Left lung (tissue), 10 donors: ENCODE measurements around the gene CREB3L1. TPM values are rescaled to one million over a fixed set of nuclear protein-coding genes. Genes with fewer than 3 reads are reported as not detected.

Source experiments
- ATAC-seq: fragments of 200-7000 bp; cut with Tn5 transposase; one replicate; pipeline ENCODE4 v1.9.1; 2020; ENCODE audit warnings: moderate library complexity
- DNase-seq, 4 donors: peaks; one replicate each; pipeline ENCODE4 v3.0.0-alpha.2; 2013 to 2020
- H3K27ac ChIP-seq, 2 donors: fragments of 200-600 bp; sonication (generic) in 1 of 2; one replicate each; pipeline versions ENCODE4 v1.5.0 to v1.8.0; 2020 to 2021
- H3K27me3 ChIP-seq, 2 donors: fragments of 200-600 bp; sonication (generic) in 1 of 2; one replicate each; pipeline versions ENCODE4 v1.5.0 to v1.8.0; 2020 to 2021
- H3K36me3 ChIP-seq, 2 donors: fragments of 200-600 bp; sonication (generic) in 1 of 2; one replicate each; pipeline versions ENCODE4 v1.5.0 to v1.8.0; 2020 to 2021
- H3K4me1 ChIP-seq, 2 donors: fragments of 200-600 bp; one replicate each; pipeline ENCODE4 v1.8.0; 2021
- H3K4me3 ChIP-seq, 2 donors: fragments of 200-600 bp; sonication (generic) in 1 of 2; one replicate each; pipeline versions ENCODE4 v1.5.0 to v1.8.0; 2020 to 2021; ENCODE audit warnings: mild to moderate bottlenecking in 1 of 2
- H3K9me3 ChIP-seq, 2 donors: fragments of 200-600 bp; sonication (generic) in 1 of 2; one replicate each; pipeline versions ENCODE4 v1.5.0 to v1.8.0; 2020 to 2021
- CTCF ChIP-seq, 2 donors: fragments of 200-600 bp; sonication (generic) in 1 of 2; IDR thresholded peaks; one replicate each; pipeline versions ENCODE4 v1.5.0 to v1.8.0; 2021; ENCODE audit warnings: antibody characterized with exemption in 2 of 2
- intact Hi-C, 2 donors: fragments of 100-400 bp; cut with DNase I; formaldehyde crosslinking; loops; one replicate each; pipeline versions ENCODE4 v1.11.2 to v1.14.2; 2022
- polyA plus RNA-seq, 6 donors: library from polyadenylated mRNA; unstranded; fragments of 120-200 nt; gene quantifications; one replicate each; pipeline ENCODE4 v1.2.1, GENCODE V29; 2013; ENCODE audit not compliant: insufficient read length in 6 of 6
- total RNA-seq, 2 donors: library from RNA; stranded (reverse); fragmentation: NEBNext Ultra II Directional; extraction: Animal tissue kit (Norgen Biotek cat#: 25700); gene quantifications; one replicate each; pipeline ENCODE4 v1.2.1, GENCODE V29; 2021
- donor health status: DM: no; HTN: yes; CAD: no.
- donor health status: DM: no; HTN: no; CAD: no.

The CREB3L1 gene
- total and polyA plus RNA-seq, 8 donors, result 16.2 to 59.3 (median 26.1) TPM

- Histone ChIP-seq H3K27me3 (peaks cover 25 to 62% of the 10 kb centered on the region in 2 donors), H3K27ac (no peak overlapping the region), H3K9me3 (no peaks in the 10 kb centered on the region), H3K4me3 (peak overlapping the region; percentile 22 to 36), H3K36me3 (no peaks in the 10 kb centered on the region), H3K4me1 (peaks cover 8 to 59% of the 10 kb centered on the region in 2 donors)
- intact Hi-C loops, result no loop called here
- no peak for TF ChIP-seq CTCF (IDR thresholded peaks at IDR 0.05)
- ATAC-seq (peak; percentile 38), DNase-seq (peak in 1 of 4 donors; percentile 86)
These were observed 55.3 kb downstream of the CREB3L1 start for GRCh38 chr11:46332568-46333393.

- ATAC-seq (no peak), DNase-seq (no peak)
- peak overlapping the region; percentile 22 to 36 for H3K4me3 ChIP-seq
- H3K36me3 ChIP-seq, result no peaks in the 10 kb centered on the region
- intact Hi-C loops, result no loop called here
- H3K27ac ChIP-seq, result no peak overlapping the region
- peaks cover 8 to 66% of the 10 kb centered on the region in 2 donors for H3K4me1 ChIP-seq
- no peak for TF ChIP-seq CTCF (IDR thresholded peaks at IDR 0.05)
- peaks cover 25 to 62% of the 10 kb centered on the region in 2 donors for H3K27me3 ChIP-seq
- no peaks in the 10 kb centered on the region for H3K9me3 ChIP-seq
These were observed 56.0 kb downstream of the CREB3L1 start for GRCh38 chr11:46333394-46333947.

DNA sequence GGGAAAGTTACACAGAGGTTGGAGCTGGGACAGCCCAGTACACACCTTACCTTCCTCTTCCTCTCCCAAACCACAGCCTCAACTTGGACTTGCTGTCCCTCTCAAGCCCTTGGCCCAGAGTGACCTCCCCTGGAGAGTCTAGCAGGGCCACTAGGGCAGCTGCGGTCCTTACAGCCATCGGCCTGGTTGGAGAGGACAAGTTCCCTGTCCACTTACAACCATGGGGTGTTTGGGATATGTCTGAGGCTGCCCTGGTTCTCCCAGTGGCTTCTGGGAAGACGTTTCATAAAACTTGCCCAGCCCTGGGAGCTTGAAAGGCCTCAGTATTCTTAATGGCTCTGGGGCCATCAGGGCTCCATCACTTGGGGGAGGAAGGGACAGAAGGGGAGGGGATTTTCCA, 56.7 kb downstream of the CREB3L1 start:
- no peak for ATAC-seq
- no peak overlapping the region for H3K27ac ChIP-seq
- peaks cover 25 to 59% of the 10 kb centered on the region in 2 donors for H3K27me3 ChIP-seq
- no peak for TF ChIP-seq CTCF (IDR thresholded peaks at IDR 0.05)
- H3K4me3 ChIP-seq, result no peak overlapping the region
- intact Hi-C loops, result no loop called here
- H3K9me3 ChIP-seq, result no peaks in the 10 kb centered on the region
- no peaks in the 10 kb centered on the region for H3K36me3 ChIP-seq
- peaks cover 13 to 74% of the 10 kb centered on the region in 2 donors for H3K4me1 ChIP-seq
- DNase-seq, result no peak

- no peak for TF ChIP-seq CTCF (IDR thresholded peaks at IDR 0.05)
- Histone ChIP-seq H3K27ac (no peak overlapping the region), H3K9me3 (no peaks in the 10 kb centered on the region), H3K4me3 (no peak overlapping the region), H3K27me3 (peaks cover 25 to 49% of the 10 kb centered on the region in 2 donors), H3K36me3 (no peaks in the 10 kb centered on the region), H3K4me1 (peaks cover 16 to 84% of the 10 kb centered on the region in 2 donors)
- intact Hi-C loops, result no loop called here
- no peak for ATAC-seq
- DNase-seq, result no peak
These were observed 57.8 kb downstream of the CREB3L1 start for GRCh38 chr11:46335271-46335670.

DNA sequence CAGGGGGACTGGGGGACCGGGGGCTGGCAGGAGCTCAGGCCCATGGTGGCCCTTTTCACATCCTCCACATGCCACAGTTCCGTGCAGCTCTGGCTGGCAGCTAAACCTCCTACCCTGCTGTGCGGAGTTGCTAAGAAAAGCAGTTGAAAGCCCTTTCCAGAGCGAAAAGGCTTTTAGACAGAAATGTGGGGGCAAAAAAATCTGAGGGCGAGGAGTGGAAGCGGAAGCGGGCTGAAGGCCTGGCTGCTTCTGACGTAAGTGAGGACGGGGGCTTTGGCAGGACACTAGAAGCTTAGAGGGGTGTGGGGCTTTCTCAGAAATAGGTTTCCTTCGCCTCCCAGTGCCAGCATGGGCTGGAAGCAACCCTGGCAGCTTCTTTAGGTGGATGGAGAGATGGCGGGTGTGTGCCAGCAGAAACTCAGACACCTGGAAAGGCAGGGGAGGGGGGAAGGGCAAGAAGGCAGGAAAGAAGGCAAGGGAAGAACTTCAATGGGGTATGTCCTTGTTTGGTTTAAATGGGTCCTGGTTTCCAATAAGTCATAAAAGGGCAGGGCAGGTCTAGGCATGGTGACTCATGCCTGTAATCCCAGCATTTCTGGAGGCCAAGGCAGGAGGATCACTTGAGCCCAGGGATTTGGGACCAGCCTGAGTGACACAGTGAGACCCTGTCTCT, 58.6 kb downstream of the CREB3L1 start:
- TF ChIP-seq CTCF (IDR thresholded peaks at IDR 0.05), result no peak
- intact Hi-C loops, result no loop called here
- no peaks in the 10 kb centered on the region for H3K9me3 ChIP-seq
- no peak for DNase-seq
- H3K27ac ChIP-seq, result no peak overlapping the region
- peaks cover 20 to 85% of the 10 kb centered on the region in 2 donors for H3K4me1 ChIP-seq
- no peak for ATAC-seq
- H3K4me3 ChIP-seq, result no peak overlapping the region
- H3K27me3 ChIP-seq, result peaks cover 25 to 41% of the 10 kb centered on the region in 2 donors
- H3K36me3 ChIP-seq, result no peaks in the 10 kb centered on the region
